WTC11 (cell line): ENCODE measurements around the gene COX4I1. TPM values are rescaled to one million over a fixed set of nuclear protein-coding genes. Genes with fewer than 3 reads are reported as not detected.

Experiments
- ATAC-seq: fragments of 200-7000 bp; cut with Tn5 transposase; 2 replicates; pipeline ENCODE4 v1.10.0; 2021; ENCODE audit warnings: mild to moderate bottlenecking, moderate library complexity
- CTCF ChIA-PET: fragments of 300-600 bp; sonication (Branson Sonifier 250); formaldehyde crosslinking; loops from one replicate; lab custom pipeline; 2021; ENCODE audit warnings: antibody characterized with exemption; lab: Charles Lee
- POLR2A ChIA-PET: fragments of 350-600 bp; sonication (Branson Sonifier 250); formaldehyde crosslinking; loops from one replicate; lab custom pipeline; 2021; ENCODE audit warnings: antibody characterized with exemption; lab: Charles Lee
- DNase-seq: peaks from one replicate; pipeline ENCODE4 v3.0.0; 2021; ENCODE audit warnings: low spot score
- H3K27ac Mint-ChIP-seq: 2 replicates; pipeline ENCODE4 v1.8.0; 2021; ENCODE audit warnings: mixed read lengths
- H3K27me3 Mint-ChIP-seq: 2 replicates; pipeline ENCODE4 v1.8.0; 2021; ENCODE audit warnings: low read depth, mild to moderate bottlenecking, moderate library complexity, mixed read lengths
- H3K36me3 Mint-ChIP-seq: 2 replicates; pipeline ENCODE4 v1.8.0; 2021; ENCODE audit warnings: mixed read lengths
- H3K4me1 Mint-ChIP-seq: 2 replicates; pipeline ENCODE4 v1.8.0; 2022; ENCODE audit warnings: mixed read lengths
- H3K4me3 Mint-ChIP-seq: 2 replicates; pipeline ENCODE4 v1.8.0; 2021; ENCODE audit warnings: mild to moderate bottlenecking, moderate library complexity, mixed read lengths
- H3K9me3 Mint-ChIP-seq: 2 replicates; pipeline ENCODE4 v1.8.0; 2021; ENCODE audit warnings: mixed read lengths
- CBFB ChIP-seq: sonication (generic); formaldehyde crosslinking; IDR thresholded peaks from 2 replicates; pipeline ENCODE4 v1.8.1; 2022; ENCODE audit warnings: mild to moderate bottlenecking, low read depth, missing genetic modification reagents
- CDX4 ChIP-seq: fragments of 250-450 bp; sonication (Bioruptor Pico); IDR thresholded peaks from 2 replicates; pipeline ENCODE4 v1.9.0; 2021; ENCODE audit warnings: moderate library complexity, mild to moderate bottlenecking, inconsistent platforms, borderline replicate concordance
- E2F4 ChIP-seq: sonication (generic); formaldehyde crosslinking; IDR thresholded peaks from 2 replicates; pipeline ENCODE4 v1.8.1; 2022; ENCODE audit warnings: low read depth, mild to moderate bottlenecking, moderate library complexity, missing genetic modification reagents, borderline replicate concordance
- E2F5 ChIP-seq: sonication (generic); formaldehyde crosslinking; IDR thresholded peaks from 2 replicates; pipeline ENCODE4 v1.8.1; 2022; ENCODE audit warnings: mild to moderate bottlenecking, moderate library complexity, missing genetic modification reagents
- ERG ChIP-seq: fragments of 250-450 bp; sonication (Bioruptor Pico); IDR thresholded peaks from 2 replicates; pipeline ENCODE4 v1.8.0; 2021; ENCODE audit warnings: mild to moderate bottlenecking
- ETV6 ChIP-seq: sonication (generic); formaldehyde crosslinking; IDR thresholded peaks from 2 replicates; pipeline ENCODE4 v1.8.1; 2022; ENCODE audit warnings: mild to moderate bottlenecking, missing genetic modification reagents
- MYBL2 ChIP-seq: sonication (generic); formaldehyde crosslinking; IDR thresholded peaks from 2 replicates; pipeline ENCODE4 v1.8.1; 2023; ENCODE audit warnings: mild to moderate bottlenecking, moderate library complexity, missing genetic modification reagents
- SOX15 ChIP-seq: fragments of 250-450 bp; sonication (Bioruptor Pico); IDR thresholded peaks from 2 replicates; pipeline ENCODE4 v1.9.0; 2021; ENCODE audit warnings: mild to moderate bottlenecking
- TEAD1 ChIP-seq: sonication (generic); formaldehyde crosslinking; IDR thresholded peaks from 2 replicates; pipeline ENCODE4 v1.8.0; 2022; ENCODE audit warnings: mild to moderate bottlenecking, missing genetic modification reagents
- ZMAT4 ChIP-seq: fragments of 250-450 bp; sonication (Bioruptor Pico); IDR thresholded peaks from 2 replicates; pipeline ENCODE4 v1.9.0; 2021; ENCODE audit warnings: mild to moderate bottlenecking
- ZNF138 ChIP-seq: sonication (generic); formaldehyde crosslinking; conservative IDR thresholded peaks from 2 replicates; pipeline ENCODE4 v1.8.1; 2022; ENCODE audit warnings: mild to moderate bottlenecking, moderate library complexity, missing genetic modification reagents
- ZNF281 ChIP-seq: sonication (generic); formaldehyde crosslinking; IDR thresholded peaks from 2 replicates; pipeline ENCODE4 v1.8.0; 2023; ENCODE audit warnings: mild to moderate bottlenecking, missing genetic modification reagents
- ZNF423 ChIP-seq: fragments of 250-450 bp; sonication (Bioruptor Pico); IDR thresholded peaks from 2 replicates; pipeline ENCODE4 v2.1.2; 2022; ENCODE audit warnings: mild to moderate bottlenecking, moderate library complexity
- total RNA-seq: library from RNA; stranded (reverse); gene quantifications from 3 replicates; pipeline ENCODE4 v1.2.3, GENCODE V29; 2021

COX4I1 gene
- total RNA-seq, 1 experiment from 2014 or later, result 618 TPM

- ATAC-seq, result peak; percentile 6; the same call in 1 of the 2 replicates
- peaks cover 26% of the 10 kb centered on the region for H3K27me3 Mint-ChIP-seq
- TF ChIP-seq ZNF423, result peak; percentile 12; the same call in 1 of the 2 replicates
- no peak for TF ChIP-seq TEAD1 (CRISPR knock-in tag)
- TF ChIP-seq, all 79 proteins: peak for 1
- no peak for DNase-seq
- H3K4me3 Mint-ChIP-seq, result peak overlapping the region; percentile 56
- no peak overlapping the region for H3K27ac Mint-ChIP-seq
- ChIA-PET POLR2A (no interaction called here), CTCF (interaction anchor here (1.0 to 1.4 kb wide), 4 partner anchors 8 to 34 kb away, joined by 3 to 6 read pairs (median 4); no protein-coding TSS in a partner anchor)
- H3K9me3 Mint-ChIP-seq, result no peaks in the 10 kb centered on the region
- H3K36me3 Mint-ChIP-seq, result no peaks in the 10 kb centered on the region
- H3K4me1 Mint-ChIP-seq, result peaks cover 37% of the 10 kb centered on the region
These were observed 47.6 kb upstream of the COX4I1 start for GRCh38 chr16:85751698-85752501.

GRCh38 chr16:85752511-85753420 lies 46.7 kb upstream of the COX4I1 start:
- Mint-ChIP-seq H3K4me1 (peaks cover 33% of the 10 kb centered on the region), H3K27me3 (peaks cover 26% of the 10 kb centered on the region), H3K36me3 (no peaks in the 10 kb centered on the region), H3K4me3 (peak overlapping the region; percentile 56; the same call in 1 of the 2 replicates), H3K9me3 (no peaks in the 10 kb centered on the region), H3K27ac (no peak overlapping the region)
- peak; percentile 59 for DNase-seq
- CTCF ChIA-PET, result interaction anchor here (1.1 to 1.4 kb wide), 3 partner anchors 19 to 35 kb away, joined by 3 to 6 read pairs (median 4); no protein-coding TSS in a partner anchor
- ATAC-seq, result peak; percentile 41
- POLR2A ChIA-PET, result no interaction called here
- TF ChIP-seq E2F5 (CRISPR knock-in tag) (no peak), ZNF281 (no peak), ZNF138 (CRISPR knock-in tag) (no peak), MYBL2 (no peak), ERG (CRISPR knock-in tag) (no peak), E2F4 (CRISPR knock-in tag) (no peak), ZNF423 (no peak), ZMAT4 (CRISPR knock-in tag) (no peak), ETV6 (no peak), SOX15 (CRISPR knock-in tag) (no peak), CBFB (no peak), CDX4 (CRISPR knock-in tag) (no peak)
